DMS114 treated with DMSO at 0.1 percent for 48 hours (cell line): ENCODE data around the gene SCD5.

Source experiments
- DNase-seq: peaks from one replicate; lab custom pipeline; 2025; ENCODE audit not compliant: unreplicated experiment; lab: John Stamatoyannopoulos, UW

SCD5 gene

GRCh38 chr4:82643994-82644733 is 154.4 kb downstream of the SCD5 start:
- DNase-seq, result no peak

GRCh38 chr4:82642331-82642730 is 156.3 kb downstream of the SCD5 start:
- DNase-seq, result no peak

- DNase-seq, result no peak
Measured at GRCh38 chr4:82640540-82640939, 158.1 kb downstream of the SCD5 start.

- no peak for DNase-seq
Measured at GRCh38 chr4:82639971-82640370, 158.6 kb downstream of the SCD5 start.

GRCh38 chr4:82638479-82638878 is 160.1 kb downstream of the SCD5 start:
- DNase-seq, result no peak

GRCh38 chr4:82630079-82630478 is 168.5 kb downstream of the SCD5 start:
- DNase-seq, result no peak

GRCh38 chr4:82629238-82630000 is 169.2 kb downstream of the SCD5 start:
- DNase-seq, result no peak

- no peak for DNase-seq
Measured at GRCh38 chr4:82626251-82626868, 172.2 kb downstream of the SCD5 start.

GRCh38 chr4:82624819-82625218 is 173.8 kb downstream of the SCD5 start:
- DNase-seq, result no peak

GRCh38 chr4:82623121-82623683 is 175.4 kb downstream of the SCD5 start:
- DNase-seq, result no peak

GRCh38 chr4:82621251-82621650 is 177.3 kb downstream of the SCD5 start:
- no peak for DNase-seq

GRCh38 chr4:82620126-82620735 is 178.4 kb downstream of the SCD5 start:
- DNase-seq, result no peak

- DNase-seq, result no peak
Measured at GRCh38 chr4:82618103-82618720, 180.4 kb downstream of the SCD5 start.

- DNase-seq, result no peak
Measured at GRCh38 chr4:82614838-82615449, 183.7 kb downstream of the SCD5 start.

- no peak for DNase-seq
Measured at GRCh38 chr4:82613121-82613520, 185.5 kb downstream of the SCD5 start.

- DNase-seq, result no peak
Measured at GRCh38 chr4:82611982-82612381, 186.6 kb downstream of the SCD5 start.

GRCh38 chr4:82611527-82611926 is 187.1 kb downstream of the SCD5 start:
- no peak for DNase-seq

- no peak for DNase-seq
Measured at GRCh38 chr4:82610041-82610440, 188.6 kb downstream of the SCD5 start.

- DNase-seq, result no peak
Measured at GRCh38 chr4:82606622-82607021, 192.0 kb downstream of the SCD5 start.

- no peak for DNase-seq
Measured at GRCh38 chr4:82604522-82604921, 194.1 kb downstream of the SCD5 start.
